OCI-M2 (cell line): ENCODE results near the gene PCDHGA8.
"Not testable (repeated sequence)": the region's sequence is repeated elsewhere in the genome, so short reads cannot be mapped to it uniquely, and the experiment has no call there.

Source experiments
- DNase-seq: peaks from one replicate; lab custom pipeline; 2025; ENCODE audit not compliant: unreplicated experiment; lab: John Stamatoyannopoulos, UW

PCDHGA8 gene

DNA sequence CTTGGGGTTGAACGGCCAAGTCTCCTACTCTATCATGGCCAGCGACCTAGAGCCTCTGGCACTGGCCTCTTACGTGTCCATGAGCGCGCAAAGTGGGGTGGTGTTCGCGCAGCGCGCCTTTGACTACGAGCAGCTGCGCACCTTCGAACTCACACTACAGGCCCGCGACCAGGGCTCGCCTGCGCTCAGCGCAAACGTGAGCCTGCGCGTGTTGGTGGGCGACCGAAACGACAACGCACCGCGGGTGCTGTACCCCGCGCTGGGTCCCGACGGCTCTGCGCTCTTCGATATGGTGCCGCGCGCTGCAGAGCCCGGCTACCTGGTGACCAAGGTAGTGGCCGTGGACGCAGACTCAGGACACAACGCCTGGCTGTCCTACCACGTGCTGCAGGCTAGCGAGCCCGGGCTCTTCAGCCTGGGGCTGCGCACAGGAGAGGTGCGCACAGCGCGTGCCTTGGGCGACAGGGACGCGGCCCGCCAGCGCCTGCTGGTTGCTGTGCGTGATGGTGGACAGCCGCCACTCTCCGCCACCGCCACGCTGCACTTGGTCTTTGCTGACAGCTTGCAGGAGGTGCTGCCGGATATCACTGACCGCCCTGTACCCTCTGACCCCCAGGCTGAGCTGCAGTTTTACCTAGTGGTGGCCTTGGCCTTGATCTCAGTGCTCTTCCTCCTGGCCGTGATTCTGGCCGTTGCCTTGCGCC, 7.3 kb downstream of the PCDHGA8 start:
- DNase-seq, result no peak

DNA sequence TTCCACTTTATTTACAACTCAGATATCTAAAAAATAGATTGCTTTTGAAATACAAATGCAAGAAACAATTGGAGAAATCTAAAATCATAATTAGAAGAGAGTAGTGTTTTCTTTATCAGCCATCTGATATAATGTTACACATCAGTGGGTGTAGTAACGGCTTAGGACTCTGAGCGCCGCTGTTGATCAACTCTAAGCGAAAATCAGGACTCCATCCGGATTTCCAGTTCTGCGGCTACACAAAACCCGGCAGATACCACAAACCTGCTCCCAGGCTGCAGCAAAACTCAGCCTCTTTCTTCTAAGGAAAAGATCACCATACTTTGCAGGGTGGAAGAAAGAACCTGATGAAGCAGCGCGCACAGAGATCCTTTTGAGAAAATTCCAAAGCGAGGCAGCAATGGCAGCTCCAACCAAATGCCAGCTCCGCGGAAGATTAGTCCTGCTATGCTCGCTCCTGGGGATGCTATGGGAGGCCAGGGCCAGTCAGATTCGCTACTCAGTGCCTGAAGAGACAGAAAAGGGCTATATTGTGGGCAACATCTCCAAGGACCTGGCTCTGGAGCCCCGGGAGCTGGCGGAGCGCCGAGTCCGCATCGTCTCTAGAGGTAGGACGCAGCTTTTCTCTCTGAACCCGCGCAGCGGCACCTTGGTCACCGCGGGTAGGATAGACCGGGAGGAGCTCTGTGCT, 10.3 kb downstream of the PCDHGA8 start, which contains the start of gene PCDHGA9:
PCDHGA9 (plus strand) TSS at position 226 of the 691 bp plus-strand sequence; CDS start at position 401, 175 bp downstream.
- no peak for DNase-seq

DNA sequence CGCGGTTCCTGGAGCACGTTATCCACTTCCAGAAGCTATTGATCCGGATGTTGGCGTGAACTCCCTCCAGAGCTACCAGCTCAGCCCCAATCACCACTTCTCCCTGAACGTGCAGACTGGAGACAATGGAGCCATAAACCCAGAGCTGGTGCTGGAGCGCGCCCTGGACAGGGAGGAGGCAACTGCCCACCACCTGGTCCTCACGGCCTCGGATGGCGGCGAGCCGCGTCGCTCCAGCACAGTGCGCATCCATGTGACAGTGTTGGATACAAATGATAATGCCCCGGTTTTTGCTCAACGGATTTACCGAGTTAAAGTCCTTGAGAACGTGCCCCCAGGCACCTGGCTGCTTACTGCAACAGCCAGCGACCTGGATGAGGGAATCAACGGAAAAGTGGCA, 11.0 kb downstream of the PCDHGA8 start:
- no peak for DNase-seq

DNA sequence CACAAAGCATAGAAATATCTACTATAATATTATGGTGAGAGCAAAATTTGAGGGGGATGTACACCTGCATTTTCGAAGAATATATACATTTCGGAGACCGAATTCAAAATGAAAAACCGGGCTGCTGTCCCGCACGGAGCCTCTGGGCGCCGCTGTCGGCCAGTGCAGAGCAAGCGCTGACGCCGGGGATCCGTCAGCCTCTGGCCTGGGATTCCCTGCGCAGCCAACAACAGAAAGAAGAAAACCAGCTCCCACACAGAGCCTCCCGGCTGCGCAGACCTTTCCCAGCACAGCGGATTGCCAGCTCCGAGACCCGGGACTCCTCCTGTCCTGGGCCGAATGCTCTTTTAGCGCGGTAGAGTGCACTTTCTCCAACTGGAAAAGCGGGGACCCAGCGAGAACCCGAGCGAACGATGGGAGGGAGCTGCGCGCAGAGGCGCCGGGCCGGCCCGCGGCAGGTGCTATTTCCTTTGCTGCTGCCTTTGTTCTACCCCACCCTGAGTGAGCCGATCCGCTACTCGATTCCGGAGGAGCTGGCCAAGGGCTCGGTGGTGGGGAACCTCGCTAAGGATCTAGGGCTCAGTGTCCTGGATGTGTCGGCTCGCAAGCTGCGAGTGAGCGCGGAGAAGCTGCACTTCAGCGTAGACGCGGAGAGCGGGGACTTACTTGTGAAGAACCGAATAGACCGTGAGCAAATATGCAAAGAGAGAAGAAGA, 15.5 kb downstream of the PCDHGA8 start, which contains the start of gene PCDHGB6:
PCDHGB6 (plus strand) TSS at position 232 of the 716 bp plus-strand sequence; CDS start at position 414, 182 bp downstream.
- not testable (repeated sequence) for DNase-seq

DNA sequence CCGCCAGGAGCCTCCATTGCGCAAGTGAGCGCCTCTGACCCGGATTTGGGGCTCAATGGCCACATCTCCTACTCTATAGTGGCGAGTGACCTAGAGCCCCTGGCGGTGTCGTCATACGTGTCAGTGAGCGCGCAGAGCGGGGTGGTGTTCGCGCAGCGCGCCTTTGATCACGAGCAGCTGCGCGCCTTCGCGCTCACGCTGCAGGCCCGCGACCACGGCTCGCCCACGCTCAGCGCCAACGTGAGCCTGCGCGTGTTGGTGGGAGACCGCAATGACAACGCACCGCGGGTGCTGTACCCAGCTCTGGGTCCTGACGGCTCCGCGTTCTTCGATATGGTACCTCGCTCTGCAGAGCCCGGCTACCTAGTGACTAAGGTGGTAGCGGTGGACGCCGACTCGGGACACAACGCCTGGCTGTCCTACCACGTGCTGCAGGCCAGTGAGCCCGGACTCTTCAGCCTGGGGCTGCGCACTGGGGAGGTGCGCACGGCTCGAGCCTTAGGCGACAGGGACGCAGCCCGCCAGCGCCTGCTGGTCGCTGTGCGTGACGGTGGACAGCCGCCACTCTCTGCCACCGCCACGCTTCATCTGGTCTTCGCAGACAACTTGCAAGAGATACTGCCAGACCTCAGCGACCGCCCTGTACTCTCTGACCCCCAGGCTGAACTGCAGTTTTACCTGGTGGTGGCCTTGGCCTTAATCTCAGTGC, 17.3 kb downstream of the PCDHGA8 start:
- DNase-seq, result no peak

DNA sequence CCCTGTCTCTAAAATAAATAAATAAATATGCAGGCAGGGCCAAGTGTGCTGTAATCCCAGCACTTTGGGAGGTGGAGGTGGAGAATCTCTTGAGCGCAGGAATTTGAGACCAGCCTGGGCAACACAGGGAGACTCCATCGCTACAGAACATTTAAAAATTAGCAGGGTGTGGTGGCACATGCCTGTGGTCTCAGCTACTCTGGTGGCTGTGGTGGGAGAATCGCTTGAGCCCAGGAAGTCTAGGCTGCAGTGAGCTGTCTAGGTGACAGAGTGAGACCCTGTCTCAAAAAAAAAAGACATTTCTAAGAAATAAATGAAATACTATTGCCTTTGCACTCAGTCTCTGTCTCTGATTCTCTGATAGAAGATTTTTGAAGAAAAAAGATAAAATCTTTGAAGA, 19.1 kb downstream of the PCDHGA8 start:
- no peak for DNase-seq

DNA sequence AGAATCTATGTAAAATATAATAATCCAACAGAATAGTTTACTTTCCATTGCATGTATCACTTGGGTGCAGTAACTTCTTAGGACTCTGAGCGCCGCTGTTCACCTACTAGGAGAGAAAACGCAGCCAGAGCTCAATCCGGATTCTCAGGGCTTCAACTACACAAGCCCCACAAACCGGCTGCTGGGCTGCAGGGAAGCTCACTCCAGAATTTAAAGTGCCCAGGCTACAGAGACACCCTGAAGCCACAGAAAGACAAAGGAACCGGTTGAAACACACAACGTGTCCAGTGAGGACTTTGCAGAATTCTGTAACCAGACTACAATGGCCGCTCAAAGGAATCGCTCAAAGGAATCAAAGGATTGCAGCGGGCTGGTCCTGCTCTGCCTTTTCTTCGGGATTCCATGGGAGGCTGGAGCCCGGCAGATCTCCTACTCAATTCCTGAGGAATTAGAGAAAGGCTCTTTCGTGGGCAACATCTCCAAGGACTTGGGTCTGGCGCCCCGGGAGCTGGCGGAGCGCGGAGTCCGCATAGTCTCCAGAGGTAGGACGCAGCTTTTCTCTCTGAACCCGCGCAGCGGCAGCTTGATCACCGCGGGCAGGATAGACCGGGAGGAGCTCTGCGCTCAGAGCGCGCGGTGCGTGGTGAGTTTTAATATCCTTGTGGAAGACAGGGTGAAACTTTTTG, 20.6 kb downstream of the PCDHGA8 start, which contains the start of gene PCDHGA10:
PCDHGA10 (plus strand) TSS at position 134 of the 686 bp plus-strand sequence; CDS start at position 323, 189 bp downstream.
- DNase-seq, result peak; percentile 18

DNA sequence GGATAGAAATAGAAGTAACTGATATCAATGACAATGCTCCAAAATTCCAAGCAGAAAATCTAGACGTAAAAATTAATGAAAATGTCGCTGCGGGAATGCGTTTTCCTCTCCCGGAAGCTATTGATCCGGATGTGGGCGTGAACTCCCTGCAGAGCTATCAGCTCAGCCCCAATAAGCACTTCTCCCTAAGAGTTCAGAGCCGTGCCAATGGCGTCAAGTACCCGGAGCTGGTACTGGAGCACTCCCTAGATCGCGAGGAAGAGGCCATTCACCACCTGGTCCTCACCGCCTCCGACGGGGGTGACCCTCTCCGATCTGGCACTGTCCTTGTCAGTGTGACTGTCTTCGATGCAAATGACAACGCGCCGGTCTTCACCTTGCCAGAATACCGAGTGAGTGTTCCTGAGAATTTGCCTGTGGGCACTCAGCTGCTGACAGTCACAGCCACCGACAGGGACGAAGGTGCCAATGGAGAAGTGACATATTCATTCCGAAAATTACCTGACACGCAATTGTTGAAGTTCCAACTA, 21.2 kb downstream of the PCDHGA8 start:
- no peak for DNase-seq

DNA sequence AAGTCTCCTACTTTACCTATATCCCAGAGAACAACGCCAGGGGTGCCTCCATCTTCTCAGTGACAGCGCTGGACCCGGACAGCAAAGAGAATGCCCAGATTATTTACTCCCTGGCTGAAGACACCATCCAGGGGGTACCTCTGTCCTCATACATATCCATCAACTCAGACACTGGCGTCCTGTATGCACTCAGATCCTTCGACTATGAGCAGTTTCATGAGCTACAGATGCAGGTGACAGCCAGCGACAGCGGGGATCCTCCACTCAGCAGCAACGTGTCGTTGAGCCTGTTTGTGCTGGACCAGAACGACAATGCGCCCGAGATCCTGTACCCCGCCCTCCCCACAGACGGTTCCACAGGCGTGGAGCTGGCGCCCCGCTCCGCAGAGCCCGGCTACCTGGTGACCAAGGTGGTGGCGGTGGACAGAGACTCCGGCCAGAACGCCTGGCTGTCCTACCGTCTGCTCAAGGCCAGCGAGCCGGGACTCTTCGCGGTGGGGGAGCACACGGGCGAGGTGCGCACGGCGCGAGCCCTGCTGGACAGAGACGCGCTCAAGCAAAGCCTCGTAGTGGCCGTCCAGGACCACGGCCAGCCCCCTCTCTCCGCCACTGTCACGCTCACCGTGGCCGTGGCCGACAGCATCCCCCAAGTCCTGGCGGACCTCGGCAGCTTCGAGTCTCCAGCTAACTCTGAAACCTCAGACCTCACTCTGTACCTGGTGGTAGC, 22.3 kb downstream of the PCDHGA8 start:
- not testable (repeated sequence) for DNase-seq

DNA sequence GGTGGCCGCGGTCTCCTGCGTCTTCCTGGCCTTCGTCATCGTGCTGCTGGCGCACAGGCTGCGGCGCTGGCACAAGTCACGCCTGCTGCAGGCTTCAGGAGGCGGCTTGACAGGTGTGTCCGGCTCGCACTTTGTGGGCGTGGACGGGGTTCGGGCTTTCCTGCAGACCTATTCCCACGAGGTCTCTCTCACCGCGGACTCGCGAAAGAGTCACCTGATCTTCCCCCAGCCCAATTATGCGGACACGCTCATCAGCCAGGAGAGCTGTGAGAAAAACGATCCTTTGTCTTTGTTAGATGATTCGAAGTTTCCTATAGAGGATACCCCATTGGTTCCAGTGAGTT, 22.8 kb downstream of the PCDHGA8 start:
- DNase-seq, result not testable (repeated sequence)

DNA sequence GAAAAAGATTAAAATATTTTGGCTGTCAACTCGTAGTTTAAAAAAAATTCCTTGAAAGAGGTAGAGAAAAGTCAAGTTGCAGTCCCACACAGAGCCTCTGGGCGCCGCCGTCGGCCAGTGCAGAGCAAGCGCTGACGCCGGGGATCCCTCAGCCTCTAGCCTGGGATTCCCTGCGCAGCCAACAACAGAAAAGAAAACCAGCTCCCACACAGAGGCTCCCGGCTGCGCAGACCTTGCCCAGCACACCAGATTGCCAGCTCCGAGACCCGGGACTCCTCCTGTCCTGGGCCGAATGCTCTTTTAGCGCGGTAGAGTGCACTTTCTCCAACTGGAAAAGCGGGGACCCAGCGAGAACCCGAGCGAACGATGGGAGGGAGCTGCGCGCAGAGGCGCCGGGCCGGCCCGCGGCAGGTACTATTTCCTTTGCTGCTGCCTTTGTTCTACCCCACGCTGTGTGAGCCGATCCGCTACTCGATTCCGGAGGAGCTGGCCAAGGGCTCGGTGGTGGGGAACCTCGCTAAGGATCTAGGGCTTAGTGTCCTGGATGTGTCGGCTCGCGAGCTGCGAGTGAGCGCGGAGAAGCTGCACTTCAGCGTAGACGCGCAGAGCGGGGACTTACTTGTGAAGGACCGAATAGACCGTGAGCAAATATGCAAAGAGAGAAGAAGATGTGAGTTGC, 25.2 kb downstream of the PCDHGA8 start, which contains the start of gene PCDHGB7:
PCDHGB7 (plus strand) TSS at position 184 of the 679 bp plus-strand sequence; CDS start at position 367, 183 bp downstream.
- DNase-seq, result not testable (repeated sequence)

DNA sequence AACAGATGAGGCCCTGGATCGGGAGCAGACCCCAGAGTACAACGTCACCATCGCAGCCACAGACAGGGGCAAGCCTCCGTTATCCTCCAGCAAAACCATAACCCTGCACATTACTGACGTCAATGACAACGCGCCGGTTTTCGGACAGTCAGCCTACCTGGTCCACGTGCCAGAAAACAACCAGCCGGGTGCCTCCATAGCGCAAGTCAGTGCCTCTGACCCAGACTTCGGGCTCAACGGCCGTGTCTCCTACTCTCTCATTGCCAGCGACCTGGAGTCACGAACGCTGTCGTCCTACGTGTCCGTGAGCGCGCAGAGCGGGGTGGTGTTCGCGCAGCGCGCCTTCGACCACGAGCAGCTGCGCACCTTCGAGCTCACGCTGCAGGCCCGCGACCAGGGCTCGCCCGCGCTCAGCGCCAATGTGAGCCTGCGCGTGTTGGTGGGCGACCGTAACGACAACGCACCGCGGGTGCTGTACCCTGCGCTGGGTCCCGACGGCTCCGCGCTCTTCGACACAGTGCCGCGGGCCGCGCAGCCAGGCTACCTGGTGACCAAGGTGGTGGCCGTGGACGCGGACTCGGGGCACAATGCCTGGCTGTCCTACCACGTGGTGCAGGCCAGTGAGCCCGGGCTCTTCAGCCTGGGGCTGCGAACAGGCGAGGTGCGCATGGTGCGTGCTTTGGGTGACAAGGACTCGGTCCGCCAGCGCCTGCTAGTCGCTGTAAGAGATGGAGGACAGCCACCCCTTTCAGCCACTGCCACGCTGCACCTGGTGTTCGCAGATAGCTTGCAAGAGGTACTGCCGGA, 26.8 kb downstream of the PCDHGA8 start:
- DNase-seq, result no peak

DNA sequence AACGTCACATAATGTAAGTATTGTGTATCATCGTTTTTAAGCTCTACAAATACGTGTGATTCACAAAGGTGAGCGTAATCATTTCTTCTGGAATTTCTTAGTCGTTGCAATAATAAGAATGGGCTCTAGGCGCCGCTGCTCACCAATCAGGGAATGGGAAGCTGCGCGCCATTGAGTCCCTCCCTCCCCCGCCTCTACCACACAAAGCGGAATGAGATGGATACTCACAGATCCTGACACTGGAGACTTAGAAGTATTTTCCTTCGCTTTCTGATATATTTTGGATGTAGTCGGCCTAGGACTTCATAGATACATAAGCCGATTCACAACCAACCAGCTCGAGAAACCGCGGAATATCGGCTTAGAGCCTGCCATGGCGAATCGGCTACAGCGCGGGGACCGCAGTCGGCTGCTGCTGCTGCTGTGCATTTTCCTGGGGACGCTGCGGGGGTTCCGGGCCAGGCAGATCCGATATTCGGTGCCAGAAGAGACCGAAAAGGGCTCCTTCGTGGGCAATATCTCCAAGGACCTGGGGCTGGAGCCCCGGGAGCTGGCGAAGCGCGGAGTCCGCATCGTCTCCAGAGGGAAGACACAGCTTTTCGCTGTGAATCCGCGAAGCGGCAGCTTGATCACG, 28.5 kb downstream of the PCDHGA8 start, which contains the start of gene PCDHGA11:
PCDHGA11 (plus strand) TSS at position 197 of the 634 bp plus-strand sequence; CDS start at position 374, 177 bp downstream.
- DNase-seq, result no peak

DNA sequence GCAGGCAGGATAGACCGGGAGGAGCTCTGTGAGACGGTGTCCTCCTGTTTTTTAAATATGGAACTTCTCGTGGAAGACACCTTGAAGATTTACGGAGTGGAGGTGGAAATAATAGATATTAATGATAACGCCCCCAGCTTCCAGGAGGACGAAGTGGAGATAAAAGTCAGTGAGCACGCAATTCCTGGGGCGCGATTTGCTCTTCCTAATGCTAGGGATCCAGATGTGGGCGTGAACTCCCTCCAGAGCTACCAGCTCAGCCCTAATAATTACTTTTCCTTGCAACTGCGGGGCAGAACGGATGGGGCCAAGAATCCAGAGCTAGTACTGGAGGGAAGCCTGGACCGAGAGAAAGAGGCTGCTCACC, 29.0 kb downstream of the PCDHGA8 start:
- no peak for DNase-seq

DNA sequence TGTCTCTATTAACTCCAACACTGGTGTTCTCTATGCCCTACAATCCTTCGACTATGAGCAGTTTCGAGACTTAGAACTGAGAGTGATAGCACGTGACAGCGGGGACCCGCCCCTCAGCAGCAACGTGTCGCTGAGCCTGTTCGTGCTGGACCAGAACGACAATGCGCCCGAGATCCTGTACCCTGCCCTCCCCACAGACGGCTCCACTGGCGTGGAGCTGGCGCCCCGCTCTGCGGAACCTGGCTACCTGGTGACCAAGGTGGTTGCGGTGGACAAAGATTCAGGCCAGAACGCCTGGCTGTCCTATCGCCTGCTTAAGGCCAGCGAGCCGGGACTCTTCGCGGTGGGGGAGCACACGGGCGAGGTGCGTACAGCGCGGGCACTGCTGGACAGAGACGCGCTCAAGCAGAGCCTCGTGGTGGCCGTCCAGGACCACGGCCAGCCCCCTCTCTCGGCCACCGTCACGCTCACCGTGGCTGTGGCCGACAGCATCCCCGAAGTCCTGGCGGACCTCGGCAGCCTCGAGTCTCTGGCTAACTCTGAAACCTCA, 30.4 kb downstream of the PCDHGA8 start:
- DNase-seq, result no peak

DNA sequence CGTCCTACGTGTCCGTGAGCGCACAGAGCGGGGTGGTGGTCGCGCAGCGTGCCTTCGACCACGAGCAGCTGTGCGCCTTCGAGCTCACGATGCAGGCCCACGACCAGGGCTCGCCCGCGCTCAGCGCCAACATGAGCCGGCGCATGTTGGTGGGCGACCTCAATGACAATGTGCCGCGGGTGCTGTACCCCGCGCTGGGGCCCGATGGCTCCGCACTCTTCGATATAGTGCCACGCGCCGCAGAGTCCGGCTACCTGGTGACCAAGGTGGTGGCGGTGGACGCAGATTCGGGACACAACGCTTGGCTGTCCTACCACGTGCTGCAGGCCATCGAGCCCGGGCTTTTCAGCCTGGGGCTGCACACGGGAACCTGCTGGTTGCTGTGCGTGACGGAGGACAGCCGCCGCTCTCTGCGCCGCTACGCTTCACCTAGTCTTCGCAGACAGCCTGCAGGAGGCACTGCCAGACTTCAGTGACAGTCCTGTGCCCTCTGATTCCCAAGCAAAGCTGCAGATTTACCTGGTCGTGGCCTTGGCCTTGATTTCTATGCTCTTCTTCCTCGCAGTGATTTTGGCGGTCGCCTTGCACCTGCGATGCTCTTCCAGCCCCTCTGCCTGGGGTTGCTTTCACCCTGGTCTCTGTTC, 35.5 kb downstream of the PCDHGA8 start:
- no peak for DNase-seq
